ENCODE measurements around the gene PGA4.
"Not testable (repeated sequence)": the region's sequence is repeated elsewhere in the genome, so short reads cannot be mapped to it uniquely, and the experiment has no call there.

DNA sequence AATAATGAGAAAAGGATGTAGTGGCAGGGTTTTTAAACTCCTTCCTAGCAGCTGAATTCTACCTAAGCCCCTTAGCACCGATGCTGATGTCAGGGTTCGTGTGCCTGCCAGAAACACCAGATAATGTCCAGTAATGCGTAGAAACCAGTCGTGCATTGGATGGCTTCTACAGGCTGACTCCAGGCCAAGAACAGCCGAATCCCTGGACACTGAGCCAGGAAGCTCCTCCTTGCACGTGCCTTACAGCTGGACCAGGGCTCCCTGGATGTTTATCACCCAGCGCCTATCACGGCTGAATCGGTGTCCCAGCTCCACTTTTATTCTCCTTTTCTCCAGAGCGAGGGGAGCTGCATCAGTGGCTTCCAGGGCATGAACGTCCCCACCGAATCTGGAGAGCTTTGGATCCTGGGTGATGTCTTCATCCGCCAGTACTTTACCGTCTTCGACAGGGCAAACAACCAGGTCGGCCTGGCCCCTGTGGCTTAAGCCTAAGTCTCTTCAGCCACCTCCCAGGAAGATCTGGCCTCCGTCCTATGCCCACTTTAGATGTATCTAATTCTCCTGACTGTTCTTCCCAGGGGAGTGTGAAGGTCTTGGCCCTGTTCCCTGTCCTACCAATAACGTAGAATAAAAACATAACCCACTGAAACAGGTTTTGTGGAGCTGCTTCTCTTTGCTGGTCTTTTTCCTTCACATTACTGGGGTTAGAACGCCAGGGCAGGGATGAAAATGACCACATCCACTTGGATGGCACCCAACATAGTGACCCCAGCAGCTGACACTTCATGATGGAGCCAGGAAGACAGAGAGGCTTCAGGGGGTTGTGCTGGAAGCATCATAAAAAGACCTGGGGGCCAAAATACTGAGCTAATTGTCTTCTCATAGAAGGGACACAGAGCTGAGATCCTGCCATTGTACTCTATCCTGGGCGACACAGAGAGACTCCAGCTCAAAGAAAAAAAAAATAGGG lies 28.9 kb downstream of the PGA4 start:
- TF ChIP-seq, protein P1, sequence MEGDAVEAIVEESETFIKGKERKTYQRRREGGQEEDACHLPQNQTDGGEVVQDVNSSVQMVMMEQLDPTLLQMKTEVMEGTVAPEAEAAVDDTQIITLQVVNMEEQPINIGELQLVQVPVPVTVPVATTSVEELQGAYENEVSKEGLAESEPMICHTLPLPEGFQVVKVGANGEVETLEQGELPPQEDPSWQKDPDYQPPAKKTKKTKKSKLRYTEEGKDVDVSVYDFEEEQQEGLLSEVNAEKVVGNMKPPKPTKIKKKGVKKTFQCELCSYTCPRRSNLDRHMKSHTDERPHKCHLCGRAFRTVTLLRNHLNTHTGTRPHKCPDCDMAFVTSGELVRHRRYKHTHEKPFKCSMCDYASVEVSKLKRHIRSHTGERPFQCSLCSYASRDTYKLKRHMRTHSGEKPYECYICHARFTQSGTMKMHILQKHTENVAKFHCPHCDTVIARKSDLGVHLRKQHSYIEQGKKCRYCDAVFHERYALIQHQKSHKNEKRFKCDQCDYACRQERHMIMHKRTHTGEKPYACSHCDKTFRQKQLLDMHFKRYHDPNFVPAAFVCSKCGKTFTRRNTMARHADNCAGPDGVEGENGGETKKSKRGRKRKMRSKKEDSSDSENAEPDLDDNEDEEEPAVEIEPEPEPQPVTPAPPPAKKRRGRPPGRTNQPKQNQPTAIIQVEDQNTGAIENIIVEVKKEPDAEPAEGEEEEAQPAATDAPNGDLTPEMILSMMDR (IDR thresholded peaks at IDR 0.05; ENCODE audit: control extremely low read depth in 1 of 3, insufficient read depth in 1 of 3, low read depth in 1 of 3, low read length in 3 of 3) = not testable (repeated sequence)
- TF ChIP-seq JUN (IDR thresholded peaks at IDR 0.05; ENCODE audit: low read depth, low read length); YY1 (IDR thresholded peaks at IDR 0.05; ENCODE audit: low read depth, low read length); EZH2 (IDR thresholded peaks at IDR 0.05; ENCODE audit: low read depth, low read length, severe bottlenecking); RAD21 (IDR thresholded peaks at IDR 0.05 in 1 of 2, conservative IDR thresholded peaks at IDR 0.05 in 1 of 2; ENCODE audit: low read depth in 2 of 2, low read length in 2 of 2); KDM5A (IDR thresholded peaks at IDR 0.05; ENCODE audit: low read length); SUZ12 (IDR thresholded peaks at IDR 0.05; ENCODE audit: low read length); CEBPB (IDR thresholded peaks at IDR 0.05; ENCODE audit: low read depth, low read length); POLR2AphosphoS5 (IDR thresholded peaks at IDR 0.05; ENCODE audit: low read depth, low read length); JUND (IDR thresholded peaks at IDR 0.05; ENCODE audit: low read length); BRCA1 (IDR thresholded peaks at IDR 0.05; ENCODE audit: low read depth, low read length); RFX5 (IDR thresholded peaks at IDR 0.05; ENCODE audit: borderline replicate concordance, low read depth, low read length); GABPA (IDR thresholded peaks at IDR 0.05; ENCODE audit: borderline replicate concordance, insufficient read depth, low read length): not testable (repeated sequence)
- TF ChIP-seq, protein P2, sequence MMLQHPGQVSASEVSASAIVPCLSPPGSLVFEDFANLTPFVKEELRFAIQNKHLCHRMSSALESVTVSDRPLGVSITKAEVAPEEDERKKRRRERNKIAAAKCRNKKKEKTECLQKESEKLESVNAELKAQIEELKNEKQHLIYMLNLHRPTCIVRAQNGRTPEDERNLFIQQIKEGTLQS (IDR thresholded peaks at IDR 0.05; ENCODE audit: insufficient read depth, low read depth, low read length) = not testable (repeated sequence)
